ENCODE results near the gene CXXC5. TPM values are rescaled to one million over a fixed set of nuclear protein-coding genes. Genes with fewer than 3 reads are reported as not detected.

CXXC5 gene
- total and polyA plus RNA-seq, 9 of the 15 experiments (the other 6 are each of a cell fraction or from before 2014, with no cell fraction given) = 1.9 to 123 (median 45.8) TPM

- no peak for FAIRE-seq
- TF ChIP-seq KDM1A (IDR thresholded peaks at IDR 0.05) (0 out of 4 replicates have a peak, but pooled peaks of 1 of the 2 experiments have one; percentile 25), ZNF445 (CRISPR knock-in tag; IDR thresholded peaks at IDR 0.05; ENCODE audit: low read depth) (no peak), FOXK1 (CRISPR knock-in tag; IDR thresholded peaks at IDR 0.05; ENCODE audit: borderline replicate concordance) (no peak), RFX1 (IDR thresholded peaks at IDR 0.05) (no peak), GABPA (tag; conservative IDR thresholded peaks at IDR 0.05; ENCODE audit: low read depth) (peak; percentile 61), HDAC1 (IDR thresholded peaks at IDR 0.05) (no peak), ZFP30 (CRISPR knock-in tag; IDR thresholded peaks at IDR 0.05; ENCODE audit: borderline replicate concordance) (no peak), GABPB1 (CRISPR knock-in tag; IDR thresholded peaks at IDR 0.05) (peak; percentile 97), POLR2G (IDR thresholded peaks at IDR 0.05; ENCODE audit: low read depth, low read length) (peak; percentile 65), RBM25 (IDR thresholded peaks at IDR 0.05; ENCODE audit: low read depth, low read length, severe bottlenecking) (peak; percentile 73), ERF (CRISPR knock-in tag; IDR thresholded peaks at IDR 0.05) (no peak), ATF1 (CRISPR knock-in tag; IDR thresholded peaks at IDR 0.05) (no peak), ATF1 (tag; IDR thresholded peaks at IDR 0.05) (no peak), BCOR (IDR thresholded peaks at IDR 0.05) (peak; percentile 31; the same call in 1 of the 2 replicates), RBM22 (IDR thresholded peaks at IDR 0.05; ENCODE audit: low read depth, low read length, poor library complexity, severe bottlenecking) (peak; percentile 47), NCOR1 (IDR thresholded peaks at IDR 0.05) (0 out of 2 replicates have a peak, but pooled peaks have one; percentile 7)
- TF ChIP-seq, protein P1, sequence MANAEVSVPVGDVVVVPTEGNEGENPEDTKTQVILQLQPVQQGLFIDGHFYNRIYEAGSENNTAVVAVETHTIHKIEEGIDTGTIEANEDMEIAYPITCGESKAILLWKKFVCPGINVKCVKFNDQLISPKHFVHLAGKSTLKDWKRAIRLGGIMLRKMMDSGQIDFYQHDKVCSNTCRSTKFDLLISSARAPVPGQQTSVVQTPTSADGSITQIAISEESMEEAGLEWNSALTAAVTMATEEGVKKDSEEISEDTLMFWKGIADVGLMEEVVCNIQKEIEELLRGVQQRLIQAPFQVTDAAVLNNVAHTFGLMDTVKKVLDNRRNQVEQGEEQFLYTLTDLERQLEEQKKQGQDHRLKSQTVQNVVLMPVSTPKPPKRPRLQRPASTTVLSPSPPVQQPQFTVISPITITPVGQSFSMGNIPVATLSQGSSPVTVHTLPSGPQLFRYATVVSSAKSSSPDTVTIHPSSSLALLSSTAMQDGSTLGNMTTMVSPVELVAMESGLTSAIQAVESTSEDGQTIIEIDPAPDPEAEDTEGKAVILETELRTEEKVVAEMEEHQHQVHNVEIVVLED (CRISPR knock-in tag; IDR thresholded peaks at IDR 0.05) = no peak
- TF ChIP-seq, protein P2, sequence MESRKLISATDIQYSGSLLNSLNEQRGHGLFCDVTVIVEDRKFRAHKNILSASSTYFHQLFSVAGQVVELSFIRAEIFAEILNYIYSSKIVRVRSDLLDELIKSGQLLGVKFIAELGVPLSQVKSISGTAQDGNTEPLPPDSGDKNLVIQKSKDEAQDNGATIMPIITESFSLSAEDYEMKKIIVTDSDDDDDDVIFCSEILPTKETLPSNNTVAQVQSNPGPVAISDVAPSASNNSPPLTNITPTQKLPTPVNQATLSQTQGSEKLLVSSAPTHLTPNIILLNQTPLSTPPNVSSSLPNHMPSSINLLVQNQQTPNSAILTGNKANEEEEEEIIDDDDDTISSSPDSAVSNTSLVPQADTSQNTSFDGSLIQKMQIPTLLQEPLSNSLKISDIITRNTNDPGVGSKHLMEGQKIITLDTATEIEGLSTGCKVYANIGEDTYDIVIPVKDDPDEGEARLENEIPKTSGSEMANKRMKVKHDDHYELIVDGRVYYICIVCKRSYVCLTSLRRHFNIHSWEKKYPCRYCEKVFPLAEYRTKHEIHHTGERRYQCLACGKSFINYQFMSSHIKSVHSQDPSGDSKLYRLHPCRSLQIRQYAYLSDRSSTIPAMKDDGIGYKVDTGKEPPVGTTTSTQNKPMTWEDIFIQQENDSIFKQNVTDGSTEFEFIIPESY (CRISPR knock-in tag; IDR thresholded peaks at IDR 0.05) = peak; percentile 89; the same call in 1 of the 2 replicates
Measured at GRCh38 chr5:139686706-139687441, 38.7 kb downstream of the CXXC5 start.

More at GRCh38 chr5:139686706-139687441, 38.7 kb downstream of the CXXC5 start:
- H3K27me3 ChIP-seq (ENCODE audit: control insufficient read depth in 2 of 2, insufficient read depth in 2 of 2, low read length in 2 of 2) = no peaks in the 10 kb centered on the region; a peak in 1 of 5 replicates
- H3K27ac ChIP-seq (ENCODE audit: extremely low read depth, low read depth, low read length) = peak overlapping the region; percentile 32; the same call in 2 of the 3 replicates
- DNase-seq (ENCODE audit: extremely low read depth in 1 of 4, low spot score in 3 of 4) (peak in 1 of 4 experiments; percentile 45), ATAC-seq (no peak)
- peaks cover 3% of the 10 kb centered on the region for H3K9me1 ChIP-seq (ENCODE audit: control insufficient read depth, insufficient read depth, low read length)
- CTCF ChIA-PET (ENCODE audit: low intra/inter-chr PET ratio) = no interaction called here
- H3K9ac ChIP-seq (ENCODE audit: insufficient read depth in 1 of 2, low read depth in 2 of 2, low read length in 2 of 2) = peak overlapping the region in 1 of 2 experiments; percentile 67; a peak in 2 of 4 replicates
- peaks cover 56% of the 10 kb centered on the region; the same call in 2 of the 3 replicates for H3K36me3 ChIP-seq (ENCODE audit: control insufficient read depth, insufficient read depth, low read length)
- H3K4me2 ChIP-seq (ENCODE audit: insufficient read depth, low read length) = no peak overlapping the region; the same call in 1 of the 2 replicates
- intact Hi-C loops (cut with micrococcal nuclease) = no loop called here
- H3K4me1 ChIP-seq (replicated peaks in 1 of 2; ENCODE audit: control insufficient read depth in 2 of 2, insufficient read depth in 2 of 2, low read length in 2 of 2) = peaks cover 36 to 62% of the 10 kb centered on the region in 2 experiments
- whole genome bisulfite sequencing (ENCODE audit: insufficient coverage, low coverage, missing lambda C conversion rate) = 73% methylated on average over 11 of the region's 18 CpGs
- no TSS peak for BruUV-seq (replicated peaks)
- H3K79me2 ChIP-seq (ENCODE audit: control insufficient read depth, insufficient read depth, low read length) = peaks cover 6% of the 10 kb centered on the region; the same call in 1 of the 3 replicates
- no peak overlapping the region for H3K4me3 ChIP-seq
- in situ Hi-C loops (cut with MboI) = no loop called here
- no peaks in the 10 kb centered on the region for H3K9me3 ChIP-seq (replicated peaks; ENCODE audit: control insufficient read depth, insufficient read depth, low read depth, low read length)
- POLR2A ChIA-PET = no interaction called here
- 0 out of 2 replicates have a peak, but pooled peaks cover 4% of the 10 kb centered on the region for H4K20me1 ChIP-seq (replicated peaks; ENCODE audit: control insufficient read depth, insufficient read depth, low read length)
- no peak overlapping the region for H2AFZ ChIP-seq (ENCODE audit: low read depth, low read length)

Data from K562 (cell line).